Liver (tissue), 9 donors: ENCODE results near the gene SLC29A3. TPM values are rescaled to one million over a fixed set of nuclear protein-coding genes. Genes with fewer than 3 reads are reported as not detected.

Experiments used
- DNase-seq: peaks from one replicate; pipeline ENCODE4 v3.0.0-alpha.2; 2017; ENCODE audit warnings: low spot score
- H3K27ac ChIP-seq, 2 donors: one replicate each; pipeline ENCODE4 v1.7.0; 2013; ENCODE audit warnings: inconsistent platforms in 2 of 2, low read length in 2 of 2, control low read depth in 1 of 2, low read depth in 1 of 2, mild to moderate bottlenecking in 1 of 2
- H3K27me3 ChIP-seq, 4 donors: one replicate each; pipeline versions ENCODE4 v1.6.1 to v1.7.0; 2013; ENCODE audit warnings: low read length in 3 of 4, inconsistent platforms in 1 of 4, mild to moderate bottlenecking in 1 of 4, moderate library complexity in 1 of 4; ENCODE audit not compliant: control insufficient read depth in 4 of 4, insufficient read depth in 4 of 4
- H3K36me3 ChIP-seq, 4 donors: one replicate each; pipeline versions ENCODE4 v1.6.1 to v1.7.0; 2013; ENCODE audit warnings: low read length in 3 of 4, mild to moderate bottlenecking in 3 of 4, low read depth in 1 of 4, moderate library complexity in 1 of 4; ENCODE audit not compliant: control insufficient read depth in 4 of 4, insufficient read depth in 3 of 4
- H3K4me1 ChIP-seq, 4 donors: one replicate each; pipeline versions ENCODE4 v1.6.1 to v1.7.0; 2013; ENCODE audit warnings: low read length in 3 of 4, mild to moderate bottlenecking in 3 of 4, moderate library complexity in 1 of 4; ENCODE audit not compliant: control insufficient read depth in 4 of 4, insufficient read depth in 4 of 4
- H3K4me3 ChIP-seq, 3 donors: one replicate each; pipeline versions ENCODE4 v1.6.1 to v1.7.0; 2013; ENCODE audit warnings: low read length in 3 of 3, control low read depth in 1 of 3, low read depth in 1 of 3, mild to moderate bottlenecking in 1 of 3
- H3K9ac ChIP-seq, 2 donors: one replicate each; pipeline ENCODE4 v1.7.0; 2013; ENCODE audit warnings: low read length in 2 of 2, mild to moderate bottlenecking in 2 of 2, moderate library complexity in 2 of 2, control low read depth in 1 of 2, low read depth in 1 of 2
- H3K9me3 ChIP-seq, 4 donors: one replicate each; pipeline versions ENCODE4 v1.6.1 to v1.7.0; 2013; ENCODE audit warnings: low read length in 3 of 4; ENCODE audit not compliant: control insufficient read depth in 4 of 4
- ATF3 ChIP-seq: IDR thresholded peaks from 2 replicates; pipeline ENCODE4 v1.6.1; 2016; ENCODE audit warnings: antibody characterized with exemption
- FOXA1 ChIP-seq: IDR thresholded peaks from 2 replicates; pipeline ENCODE4 v1.6.1; 2016; ENCODE audit warnings: antibody characterized with exemption
- FOXA2 ChIP-seq: IDR thresholded peaks from 2 replicates; pipeline ENCODE4 v1.6.1; 2016; ENCODE audit warnings: antibody characterized with exemption
- GABPA ChIP-seq, 2 donors: IDR thresholded peaks in 1 of 2; conservative IDR thresholded peaks in 1 of 2; 2 replicates each; pipeline ENCODE4 v1.6.1; 2016; ENCODE audit warnings: antibody characterized with exemption in 2 of 2, mild to moderate bottlenecking in 1 of 2, moderate library complexity in 1 of 2
- HNF4A ChIP-seq, 2 donors: conservative IDR thresholded peaks; 2 replicates each; pipeline ENCODE4 v1.6.1; 2016; ENCODE audit warnings: antibody characterized with exemption in 2 of 2, mild to moderate bottlenecking in 2 of 2
- JUND ChIP-seq, 2 donors: IDR thresholded peaks; 2 replicates each; pipeline ENCODE4 v1.6.1; 2016; ENCODE audit warnings: antibody characterized with exemption in 2 of 2
- NR2F2 ChIP-seq: IDR thresholded peaks from 2 replicates; pipeline ENCODE4 v1.6.1; 2016; ENCODE audit warnings: antibody characterized with exemption
- RAD21 ChIP-seq, 2 donors: IDR thresholded peaks; 2 replicates each; pipeline ENCODE4 v1.6.1; 2016; ENCODE audit warnings: antibody characterized with exemption in 2 of 2, mild to moderate bottlenecking in 2 of 2
- REST ChIP-seq: IDR thresholded peaks from 2 replicates; pipeline ENCODE4 v1.6.1; 2016; ENCODE audit warnings: antibody characterized with exemption, mild to moderate bottlenecking
- RXRA ChIP-seq, 2 donors: IDR thresholded peaks; 2 replicates each; pipeline ENCODE4 v1.6.1; 2017 to 2018; ENCODE audit warnings: antibody characterized with exemption in 2 of 2, mild to moderate bottlenecking in 1 of 2
- SP1 ChIP-seq: IDR thresholded peaks from 2 replicates; pipeline ENCODE4 v1.6.1; 2018; ENCODE audit warnings: antibody characterized with exemption, mild to moderate bottlenecking
- TAF1 ChIP-seq: conservative IDR thresholded peaks from 2 replicates; pipeline ENCODE4 v1.6.1; 2016; ENCODE audit warnings: antibody characterized with exemption, mild to moderate bottlenecking
- YY1 ChIP-seq: IDR thresholded peaks from 2 replicates; pipeline ENCODE4 v1.6.1; 2016; ENCODE audit warnings: antibody characterized with exemption, mild to moderate bottlenecking
- ZBTB33 ChIP-seq: IDR thresholded peaks from 2 replicates; pipeline ENCODE4 v1.6.1; 2016; ENCODE audit warnings: antibody characterized with exemption
- WGBS: extraction: QIAGEN DNeasy Blood & Tissue Kit; methylation state at CpG from one replicate; pipeline ENCODE4 v1.1.7; 2013; 5-methylcytosine and 5-hydroxymethylcytosine counted together
- polyA plus RNA-seq, 2 donors: library from polyadenylated mRNA; stranded (reverse) in 1 of 2; unstranded in 1 of 2; fragments of 200-250 nt in 1 of 2; fragments of >200 nt in 1 of 2; fragmentation: Nextera tagmentation in 1 of 2; extraction: Ambion mirVana in 1 of 2; gene quantifications; one replicate each; pipeline versions ENCODE4 v1.2.1 to v1.2.3, GENCODE V29; 2013 to 2015
- total RNA-seq, 2 donors: library from RNA; depleted of rRNA; stranded (reverse); fragments of >200 nt; gene quantifications; one replicate each; pipeline ENCODE4 v1.2.3, GENCODE V29; 2014
- donor health status: healthy.
- donor health status: healthy.
- donor health status: healthy.
- donor health status: healthy.
- donor health status: healthy.

Gene SLC29A3
- total and polyA plus RNA-seq, 4 donors: 3.1 to 11.9 (median 5.3) TPM

- WGBS: 89% methylated on average over 16 of the region's 16 CpGs
- DNase-seq: no peak
- no peaks in the 10 kb centered on the region for H3K27me3 ChIP-seq
Observed at GRCh38 chr10:71392791-71393781, 74.0 kb downstream of the SLC29A3 start.

GRCh38 chr10:71393841-71394475 lies 74.9 kb downstream of the SLC29A3 start:
- peaks cover 3 to 19% (median 14%) of the 10 kb centered on the region in 4 donors for H3K4me1 ChIP-seq
- DNase-seq: peak; percentile 23
- no peak overlapping the region for H3K4me3 ChIP-seq
- no peak overlapping the region for H3K9ac ChIP-seq
- H3K27ac ChIP-seq: no peak overlapping the region
- H3K36me3 ChIP-seq: no peaks in the 10 kb centered on the region
- TF ChIP-seq FOXA2 (no peak), NR2F2 (no peak), JUND (IDR thresholded peaks at IDR 0.05) (no peak), FOXA1 (no peak)
- H3K9me3 ChIP-seq: no peaks in the 10 kb centered on the region
- no peaks in the 10 kb centered on the region for H3K27me3 ChIP-seq
- WGBS: 94% methylated on average over 8 of the region's 8 CpGs

More at GRCh38 chr10:71392791-71393781, 74.0 kb downstream of the SLC29A3 start:
- Histone ChIP-seq H3K27ac (no peak overlapping the region), H3K4me3 (no peak overlapping the region), H3K9me3 (no peaks in the 10 kb centered on the region), H3K36me3 (no peaks in the 10 kb centered on the region), H3K4me1 (peaks cover 3 to 18% (median 11%) of the 10 kb centered on the region in 4 donors), H3K9ac (no peak overlapping the region)
- no peak for TF ChIP-seq ATF3
- no peak for TF ChIP-seq HNF4A (conservative IDR thresholded peaks at IDR 0.05)
- TF ChIP-seq RXRA (IDR thresholded peaks at IDR 0.05): no peak
- no peak for TF ChIP-seq TAF1
- TF ChIP-seq FOXA1: no peak
- no peak for TF ChIP-seq RAD21 (IDR thresholded peaks at IDR 0.05)
- no peak for TF ChIP-seq ZBTB33
- no peak for TF ChIP-seq YY1

- WGBS: 94% methylated on average over 11 of the region's 11 CpGs
- TF ChIP-seq JUND (IDR thresholded peaks at IDR 0.05): no peak
- no peak for TF ChIP-seq ZBTB33
- TF ChIP-seq YY1: no peak
- no peak for TF ChIP-seq GABPA (IDR thresholded peaks at IDR 0.05 in 1 of 2, conservative IDR thresholded peaks at IDR 0.05 in 1 of 2)
- TF ChIP-seq FOXA2: no peak
- no peak for TF ChIP-seq RXRA (IDR thresholded peaks at IDR 0.05)
- no peak for TF ChIP-seq SP1
- TF ChIP-seq ATF3: no peak
- TF ChIP-seq REST: no peak
Observed at GRCh38 chr10:71394926-71395562, 76.0 kb downstream of the SLC29A3 start.

More at GRCh38 chr10:71394926-71395562, 76.0 kb downstream of the SLC29A3 start:
- peaks cover 3 to 19% (median 14%) of the 10 kb centered on the region in 4 donors for H3K4me1 ChIP-seq
- H3K4me3 ChIP-seq: no peak overlapping the region
- no peaks in the 10 kb centered on the region for H3K36me3 ChIP-seq
- no peak overlapping the region for H3K9ac ChIP-seq
- H3K27ac ChIP-seq: no peak overlapping the region
- DNase-seq: no peak
- no peaks in the 10 kb centered on the region for H3K27me3 ChIP-seq
- no peaks in the 10 kb centered on the region for H3K9me3 ChIP-seq
